Thyroid gland (tissue), 4 donors: ENCODE measurements around the gene SLC25A21. TPM values are rescaled to one million over a fixed set of nuclear protein-coding genes. Genes with fewer than 3 reads are reported as not detected.

Source experiments
- DNase-seq, 2 donors: peaks; one replicate each; pipeline ENCODE4 v3.0.0-alpha.2; 2019
- H3K27ac ChIP-seq, 3 donors: fragments of 200-600 bp; sonication (generic); 1 replicate in 2 of 3; 2 replicates in 1 of 3; pipeline ENCODE4 v1.5.1; 2016 to 2019; ENCODE audit warnings: mild to moderate bottlenecking in 1 of 3, moderate library complexity in 1 of 3
- H3K27me3 ChIP-seq: fragments of 200-600 bp; sonication (generic); one replicate; pipeline ENCODE4 v1.5.1; 2019
- H3K36me3 ChIP-seq, 2 donors: fragments of 200-600 bp; sonication (generic); one replicate each; pipeline ENCODE4 v1.5.1; 2016 to 2019
- H3K4me1 ChIP-seq, 2 donors: fragments of 200-600 bp; sonication (generic); one replicate each; pipeline ENCODE4 v1.5.1; 2017 to 2019
- H3K4me3 ChIP-seq, 3 donors: fragments of 200-600 bp; sonication (generic); replicated peaks in 1 of 3; 1 replicate in 2 of 3; 2 replicates in 1 of 3; pipeline ENCODE4 v1.5.1; 2016; ENCODE audit warnings: mild to moderate bottlenecking in 1 of 3
- H3K9me3 ChIP-seq: fragments of 200-600 bp; sonication (generic); one replicate; pipeline ENCODE4 v1.5.1; 2017
- CTCF ChIP-seq, 6 experiments: fragments of 200-600 bp in 3 of 6; fragments of 450-650 bp in 3 of 6; sonication (generic) in 3 of 6; IDR thresholded peaks; one replicate each; pipeline ENCODE4 v1.5.1; 2016 to 2019; ENCODE audit warnings: antibody characterized with exemption in 6 of 6, mild to moderate bottlenecking in 2 of 6, inconsistent platforms in 1 of 6, moderate library complexity in 1 of 6
- POLR2A ChIP-seq, 2 donors: fragments of 450-650 bp; IDR thresholded peaks; one replicate each; pipeline ENCODE4 v1.6.1; 2017; ENCODE audit warnings: antibody characterized with exemption in 2 of 2, mild to moderate bottlenecking in 2 of 2, moderate library complexity in 1 of 2
- WGBS, 2 donors: methylation state at CpG; one replicate each; pipeline ENCODE4 v1.1.5; 2017; 5-methylcytosine and 5-hydroxymethylcytosine counted together
- intact Hi-C: fragments of 100-400 bp; cut with DNase I; formaldehyde crosslinking; loops from one replicate; pipeline ENCODE4 v1.15.1; 2023
- total RNA-seq, 4 donors: library from RNA; depleted of rRNA; stranded (reverse); fragments of >200 nt; gene quantifications; one replicate each; pipeline ENCODE4 v1.2.3, GENCODE V29; 2016

Gene SLC25A21
- total RNA-seq, 4 donors from 2014 or later = 0.29 to 1.4 (median 0.60) TPM

GRCh38 chr14:37023875-37024565, 148.4 kb downstream of the SLC25A21 start:
- 92% methylated on average over 5 of the region's 5 CpGs for WGBS, 2 donors
- TF ChIP-seq CTCF (IDR thresholded peaks at IDR 0.05) (peak in 1 of 6 experiments; percentile 9), POLR2A (IDR thresholded peaks at IDR 0.05) (no peak)
- Histone ChIP-seq H3K27ac (no peak overlapping the region), H3K4me3 (no peak overlapping the region), H3K27me3 (no peaks in the 10 kb centered on the region), H3K4me1 (no peaks in the 10 kb centered on the region), H3K36me3 (no peaks in the 10 kb centered on the region), H3K9me3 (no peaks in the 10 kb centered on the region)
- intact Hi-C loops = no loop called here
- no peak for DNase-seq

GRCh38 chr14:37021390-37021789, 151.0 kb downstream of the SLC25A21 start:
- intact Hi-C loops = no loop called here
- 86 to 95% methylated on average over 1 of the region's 1 CpG for WGBS, 2 donors

GRCh38 chr14:37019488-37019887, 152.9 kb downstream of the SLC25A21 start:
- no peaks in the 10 kb centered on the region for H3K4me1 ChIP-seq
- DNase-seq = no peak
- TF ChIP-seq POLR2A (IDR thresholded peaks at IDR 0.05) (no peak), CTCF (IDR thresholded peaks at IDR 0.05) (no peak)
- no peaks in the 10 kb centered on the region for H3K27me3 ChIP-seq
- no peak overlapping the region for H3K4me3 ChIP-seq
- 78 to 79% methylated on average over 1 of the region's 1 CpG for WGBS, 2 donors
- H3K9me3 ChIP-seq = no peaks in the 10 kb centered on the region
- H3K36me3 ChIP-seq = no peaks in the 10 kb centered on the region
- H3K27ac ChIP-seq = no peak overlapping the region
- intact Hi-C loops = no loop called here

More at GRCh38 chr14:37021390-37021789, 151.0 kb downstream of the SLC25A21 start:
- Histone ChIP-seq H3K27ac (no peak overlapping the region), H3K4me3 (no peak overlapping the region), H3K27me3 (no peaks in the 10 kb centered on the region), H3K9me3 (no peaks in the 10 kb centered on the region), H3K4me1 (no peaks in the 10 kb centered on the region), H3K36me3 (no peaks in the 10 kb centered on the region)
- no peak for TF ChIP-seq POLR2A (IDR thresholded peaks at IDR 0.05)
- TF ChIP-seq CTCF (IDR thresholded peaks at IDR 0.05) = no peak
- DNase-seq = no peak

- Histone ChIP-seq H3K27ac (no peak overlapping the region), H3K27me3 (no peaks in the 10 kb centered on the region), H3K4me1 (no peaks in the 10 kb centered on the region), H3K4me3 (no peak overlapping the region), H3K9me3 (no peaks in the 10 kb centered on the region), H3K36me3 (no peaks in the 10 kb centered on the region)
- intact Hi-C loops = no loop called here
- DNase-seq = no peak
- WGBS, 2 donors = 73 to 89% methylated on average over 3 of the region's 3 CpGs
- TF ChIP-seq CTCF (IDR thresholded peaks at IDR 0.05) (no peak), POLR2A (IDR thresholded peaks at IDR 0.05) (no peak)
These were observed 153.7 kb downstream of the SLC25A21 start for GRCh38 chr14:37018571-37019240.

GRCh38 chr14:37013078-37013477, 159.3 kb downstream of the SLC25A21 start:
- Histone ChIP-seq H3K4me3 (no peak overlapping the region), H3K27me3 (no peaks in the 10 kb centered on the region), H3K27ac (no peak overlapping the region), H3K4me1 (no peaks in the 10 kb centered on the region), H3K36me3 (no peaks in the 10 kb centered on the region), H3K9me3 (no peaks in the 10 kb centered on the region)
- 57 to 60% methylated on average over 4 of the region's 4 CpGs for WGBS, 2 donors
- no peak for DNase-seq
- TF ChIP-seq POLR2A (IDR thresholded peaks at IDR 0.05) (no peak), CTCF (IDR thresholded peaks at IDR 0.05) (no peak)
- intact Hi-C loops = no loop called here
